Neural cell (in vitro differentiated cells): ENCODE results near the gene EYS.
A peak's percentile ranks its signal among the peaks of the same experiment; 100 is the strongest.

ENCODE experiments used
- CTCF ChIP-seq: fragments of 450-650 bp; IDR thresholded peaks from 2 replicates; pipeline ENCODE4 v1.5.1; 2014; ENCODE audit warnings: antibody characterized with exemption, mild to moderate bottlenecking, moderate library complexity; ENCODE audit not compliant: poor library complexity, severe bottlenecking
- EP300 ChIP-seq: fragments of 450-650 bp; conservative IDR thresholded peaks from 2 replicates; pipeline ENCODE4 v1.6.1; 2014; ENCODE audit warnings: antibody characterized with exemption, mild to moderate bottlenecking, moderate library complexity; ENCODE audit not compliant: poor library complexity, severe bottlenecking
- EZH2 ChIP-seq: fragments of 200-600, 300-800 bp; shearing (Covaris generic), sonication (generic); IDR thresholded peaks from 2 replicates; pipeline ENCODE4 v1.6.1; 2014; ENCODE audit warnings: antibody characterized with exemption, low read length, borderline replicate concordance, mild to moderate bottlenecking; ENCODE audit not compliant: insufficient read depth, poor library complexity, severe bottlenecking
- MXI1 ChIP-seq: fragments of 450-650 bp; conservative IDR thresholded peaks from 2 replicates; pipeline ENCODE4 v1.6.1; 2014; ENCODE audit warnings: antibody characterized with exemption, mild to moderate bottlenecking; ENCODE audit not compliant: poor library complexity, severe bottlenecking
- POLR2AphosphoS5 ChIP-seq: IDR thresholded peaks from 2 replicates; pipeline ENCODE4 v1.6.1; 2012
- RAD21 ChIP-seq: fragments of 450-650 bp; conservative IDR thresholded peaks from 2 replicates; pipeline ENCODE4 v1.6.1; 2014; ENCODE audit warnings: antibody characterized with exemption, mild to moderate bottlenecking, moderate library complexity
- REST ChIP-seq: IDR thresholded peaks from 2 replicates; pipeline ENCODE4 v1.6.1; 2012; ENCODE audit warnings: borderline replicate concordance
- SMC3 ChIP-seq: fragments of 450-650 bp; conservative IDR thresholded peaks from 2 replicates; pipeline ENCODE4 v1.6.1; 2014; ENCODE audit warnings: antibody characterized with exemption, mild to moderate bottlenecking, moderate library complexity; ENCODE audit not compliant: poor library complexity
- TAF1 ChIP-seq: IDR thresholded peaks from 2 replicates; pipeline ENCODE4 v1.6.1; 2012; ENCODE audit warnings: low read depth

- no peak for TF ChIP-seq CTCF
- TF ChIP-seq SMC3 = no peak
- no peak for TF ChIP-seq MXI1
- peak; percentile 38 for TF ChIP-seq EP300
- TF ChIP-seq REST = peak; percentile 58
- TF ChIP-seq POLR2AphosphoS5 = no peak
- no peak for TF ChIP-seq TAF1
- TF ChIP-seq EZH2 = no peak
- TF ChIP-seq RAD21 = no peak
These were observed 1167.1 kb downstream of the EYS start for GRCh38 chr6:64539917-64540316.
